Natural killer cell (primary cell): ENCODE data around the gene MPO. TPM values are rescaled to one million over a fixed set of nuclear protein-coding genes. Genes with fewer than 3 reads are reported as not detected.

Source experiments
- ATAC-seq, 3 donors: fragments of 150-1000 bp in 2 of 3; fragments of 200-7000 bp in 1 of 3; cut with Tn5 transposase; 1 replicate in 1 of 3; 2 replicates in 2 of 3; pipeline ENCODE4 v1.10.0; 2021; ENCODE audit warnings: mild to moderate bottlenecking in 2 of 3, moderate library complexity in 2 of 3
- DNase-seq, 2 donors: peaks; one replicate each; pipeline versions ENCODE4 v3.0.0 to v3.0.0-alpha.2; 2013 to 2021; ENCODE audit warnings: mixed read lengths in 1 of 2
- H3K27ac ChIP-seq: one replicate; pipeline ENCODE4 v1.5.1; 2013; ENCODE audit warnings: mild to moderate bottlenecking, low read length
- H3K27me3 ChIP-seq: one replicate; pipeline ENCODE4 v1.6.1; 2013; ENCODE audit warnings: low read length; ENCODE audit not compliant: control insufficient read depth, insufficient read depth
- H3K36me3 ChIP-seq: one replicate; pipeline ENCODE4 v1.6.1; 2013; ENCODE audit warnings: low read length; ENCODE audit not compliant: control insufficient read depth, insufficient read depth
- H3K4me1 ChIP-seq: one replicate; pipeline ENCODE4 v1.6.1; 2013; ENCODE audit warnings: low read length; ENCODE audit not compliant: control insufficient read depth, insufficient read depth
- H3K4me3 ChIP-seq: one replicate; pipeline ENCODE4 v1.5.1; 2013; ENCODE audit warnings: low read length
- H3K9me3 ChIP-seq: one replicate; pipeline ENCODE4 v1.6.1; 2013; ENCODE audit warnings: low read length; ENCODE audit not compliant: control insufficient read depth, insufficient read depth
- H3K27ac Mint-ChIP-seq, 2 donors: one replicate each; pipeline ENCODE4 v1.8.0; 2022; ENCODE audit warnings: mild to moderate bottlenecking in 2 of 2, mixed read lengths in 2 of 2, moderate library complexity in 1 of 2
- H3K27me3 Mint-ChIP-seq, 2 donors: one replicate each; pipeline ENCODE4 v1.8.0; 2022; ENCODE audit warnings: low read depth in 2 of 2, mixed read lengths in 2 of 2
- H3K36me3 Mint-ChIP-seq: one replicate; pipeline ENCODE4 v1.8.0; 2022; ENCODE audit warnings: mixed read lengths
- H3K4me1 Mint-ChIP-seq, 2 donors: one replicate each; pipeline ENCODE4 v1.8.0; 2022; ENCODE audit warnings: mixed read lengths in 2 of 2
- H3K4me3 Mint-ChIP-seq: one replicate; pipeline ENCODE4 v1.8.0; 2022; ENCODE audit warnings: mild to moderate bottlenecking, moderate library complexity, mixed read lengths
- H3K9me3 Mint-ChIP-seq, 2 donors: one replicate each; pipeline ENCODE4 v1.8.0; 2022; ENCODE audit warnings: mixed read lengths in 2 of 2
- WGBS: methylation state at CpG from one replicate; pipeline ENCODE4 v1.1.7; 2013; ENCODE audit warnings: missing lambda C conversion rate; ENCODE audit not compliant: insufficient coverage; 5-methylcytosine and 5-hydroxymethylcytosine counted together
- intact Hi-C: fragments of 100-400 bp; cut with micrococcal nuclease; formaldehyde crosslinking; loops from one replicate; pipeline ENCODE4 v1.14.2; 2022
- total RNA-seq, 4 donors: library from RNA; stranded (reverse); fragments of 120-200 nt in 1 of 4; gene quantifications; one replicate each; pipeline versions ENCODE4 v1.2.3 to v1.2.4, GENCODE V29; 2013 to 2022
- TF ChIP-seq, protein P1 (sequence below): fragments of 200-600 bp; IDR thresholded peaks from one replicate; pipeline ENCODE4 v1.8.0; 2022; ENCODE audit warnings: antibody characterized with exemption

Gene MPO
- total RNA-seq, 3 donors from 2014 or later (not counting 1 experiment from before 2014, with no cell fraction given) = 1.8 to 1.9 TPM; not detected in 1

- ATAC-seq (no peak), DNase-seq (no peak)
Observed at GRCh38 chr17:58244963-58245362, 35.8 kb downstream of the MPO start.

GRCh38 chr17:58242171-58242784 is 38.5 kb downstream of the MPO start:
- TF ChIP-seq, protein P1, sequence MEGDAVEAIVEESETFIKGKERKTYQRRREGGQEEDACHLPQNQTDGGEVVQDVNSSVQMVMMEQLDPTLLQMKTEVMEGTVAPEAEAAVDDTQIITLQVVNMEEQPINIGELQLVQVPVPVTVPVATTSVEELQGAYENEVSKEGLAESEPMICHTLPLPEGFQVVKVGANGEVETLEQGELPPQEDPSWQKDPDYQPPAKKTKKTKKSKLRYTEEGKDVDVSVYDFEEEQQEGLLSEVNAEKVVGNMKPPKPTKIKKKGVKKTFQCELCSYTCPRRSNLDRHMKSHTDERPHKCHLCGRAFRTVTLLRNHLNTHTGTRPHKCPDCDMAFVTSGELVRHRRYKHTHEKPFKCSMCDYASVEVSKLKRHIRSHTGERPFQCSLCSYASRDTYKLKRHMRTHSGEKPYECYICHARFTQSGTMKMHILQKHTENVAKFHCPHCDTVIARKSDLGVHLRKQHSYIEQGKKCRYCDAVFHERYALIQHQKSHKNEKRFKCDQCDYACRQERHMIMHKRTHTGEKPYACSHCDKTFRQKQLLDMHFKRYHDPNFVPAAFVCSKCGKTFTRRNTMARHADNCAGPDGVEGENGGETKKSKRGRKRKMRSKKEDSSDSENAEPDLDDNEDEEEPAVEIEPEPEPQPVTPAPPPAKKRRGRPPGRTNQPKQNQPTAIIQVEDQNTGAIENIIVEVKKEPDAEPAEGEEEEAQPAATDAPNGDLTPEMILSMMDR = no peak
- Mint-ChIP-seq H3K36me3 (no peaks in the 10 kb centered on the region), H3K27ac (no peak overlapping the region), H3K4me3 (no peak overlapping the region), H3K4me1 (peaks cover 0 to under 1% of the 10 kb centered on the region in 2 donors), H3K9me3 (no peaks in the 10 kb centered on the region), H3K27me3 (peaks cover 30 to 55% of the 10 kb centered on the region in 2 donors)
- Histone ChIP-seq H3K27ac (no peak overlapping the region), H3K27me3 (peaks cover 2% of the 10 kb centered on the region), H3K4me1 (peaks cover 8% of the 10 kb centered on the region), H3K4me3 (no peak overlapping the region), H3K9me3 (no peaks in the 10 kb centered on the region), H3K36me3 (no peaks in the 10 kb centered on the region)
- no peak for ATAC-seq
- 21% methylated on average over 4 of the region's 4 CpGs for WGBS
- no peak for DNase-seq
- intact Hi-C loops = no loop called here

More at GRCh38 chr17:58244963-58245362, 35.8 kb downstream of the MPO start:
- intact Hi-C loops = loop anchor here (5.0 kb wide), 1 partner anchor 202 kb away; no protein-coding TSS in a partner anchor
- no peak overlapping the region for H3K27ac Mint-ChIP-seq
- H3K9me3 Mint-ChIP-seq = no peaks in the 10 kb centered on the region
- H3K9me3 ChIP-seq = no peaks in the 10 kb centered on the region
- H3K27me3 Mint-ChIP-seq = peaks cover 27 to 39% of the 10 kb centered on the region in 2 donors
- H3K4me1 Mint-ChIP-seq = peaks cover 14 to 27% of the 10 kb centered on the region in 2 donors
- H3K4me3 ChIP-seq = no peak overlapping the region
- no peaks in the 10 kb centered on the region for H3K36me3 Mint-ChIP-seq
- no peaks in the 10 kb centered on the region for H3K36me3 ChIP-seq
- TF ChIP-seq, protein P1 = no peak
- WGBS = 92% methylated on average over 6 of the region's 6 CpGs
- H3K4me3 Mint-ChIP-seq = no peak overlapping the region
- peaks cover 32% of the 10 kb centered on the region for H3K4me1 ChIP-seq
- no peak overlapping the region for H3K27ac ChIP-seq
- peaks cover 2% of the 10 kb centered on the region for H3K27me3 ChIP-seq

DNA sequence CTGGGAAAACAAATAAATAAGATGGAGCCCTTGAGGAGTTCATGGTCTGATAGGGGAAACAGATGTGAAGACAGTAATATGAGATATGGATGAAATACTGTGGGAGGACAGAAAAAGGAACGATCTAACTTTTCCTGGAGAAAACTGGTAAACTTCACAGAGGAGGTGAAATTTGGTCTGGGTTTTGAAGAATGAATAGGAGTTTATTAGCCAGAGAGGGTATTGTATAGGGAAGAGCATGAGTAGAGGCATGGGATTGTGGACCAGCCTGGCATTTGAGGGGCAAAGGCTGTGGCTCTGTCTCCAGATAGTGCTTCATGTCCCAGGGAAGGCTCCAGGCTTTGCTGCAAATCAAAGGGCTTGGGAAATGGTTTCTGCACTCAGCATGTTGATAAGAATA is 40.7 kb downstream of the MPO start:
- 49% methylated on average over 1 of the region's 1 CpG for WGBS
- Mint-ChIP-seq H3K36me3 (no peaks in the 10 kb centered on the region), H3K9me3 (no peaks in the 10 kb centered on the region), H3K4me1 (no peaks in the 10 kb centered on the region), H3K27me3 (peaks cover 37 to 68% of the 10 kb centered on the region in 2 donors), H3K27ac (no peak overlapping the region), H3K4me3 (no peak overlapping the region)
- no peak overlapping the region for H3K4me3 ChIP-seq
- TF ChIP-seq, protein P1 = no peak
- H3K9me3 ChIP-seq = no peaks in the 10 kb centered on the region
- H3K4me1 ChIP-seq = no peaks in the 10 kb centered on the region
- H3K27me3 ChIP-seq = peaks cover 2% of the 10 kb centered on the region
- intact Hi-C loops = no loop called here
- no peak for DNase-seq
- no peak overlapping the region for H3K27ac ChIP-seq
- H3K36me3 ChIP-seq = no peaks in the 10 kb centered on the region
- ATAC-seq = no peak

DNA sequence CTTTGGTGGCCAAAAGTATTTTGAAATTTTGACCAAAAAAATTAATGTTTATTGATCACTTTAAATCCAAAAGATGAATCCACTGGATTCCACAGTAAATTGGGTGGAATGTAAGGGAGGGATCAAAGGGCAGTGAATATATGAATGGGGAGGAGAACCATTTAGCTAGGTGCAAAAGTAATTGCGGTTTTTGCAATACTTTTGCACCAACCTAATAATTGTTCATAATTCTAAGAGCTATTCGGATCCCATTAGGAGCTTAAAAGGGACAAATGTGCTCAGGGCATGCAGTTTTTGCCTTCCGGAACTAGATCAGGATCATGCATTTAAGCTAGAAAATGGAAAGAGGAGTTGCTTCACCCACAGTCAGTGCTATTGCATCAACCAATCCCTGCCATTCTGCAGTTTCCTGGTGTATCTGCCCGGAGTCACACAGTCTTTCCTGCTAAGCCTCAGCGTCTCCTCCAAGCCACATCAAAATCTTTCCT is 42.5 kb downstream of the MPO start, which contains the start of gene LPO:
Gene LPO, plus strand, starts transcription at position 438 of the 488 bp plus-strand sequence. CDS start 4,396 bp downstream, outside the sequence.
- WGBS = 84% methylated on average over 5 of the region's 5 CpGs
- DNase-seq = no peak
- Mint-ChIP-seq H3K27me3 (peaks cover 31 to 66% of the 10 kb centered on the region in 2 donors), H3K4me3 (no peak within 1 kb of the TSS), H3K4me1 (no peaks in the 10 kb centered on the region), H3K9me3 (no peaks in the 10 kb centered on the region), H3K27ac (no peak within 1 kb of the TSS), H3K36me3 (no peaks in the 10 kb centered on the region)
- ATAC-seq = no peak
- Histone ChIP-seq H3K27ac (no peak within 1 kb of the TSS), H3K4me1 (peaks cover 3% of the 10 kb centered on the region), H3K36me3 (no peaks in the 10 kb centered on the region), H3K27me3 (peaks cover 2% of the 10 kb centered on the region), H3K4me3 (no peak within 1 kb of the TSS), H3K9me3 (no peaks in the 10 kb centered on the region)
- TF ChIP-seq, protein P1 = no peak
- intact Hi-C loops = no loop called here
